CD8-positive, alpha-beta memory T cell (primary cell): ENCODE data around the gene BCL2L11. TPM values are rescaled to one million over a fixed set of nuclear protein-coding genes. Genes with fewer than 3 reads are reported as not detected.

ENCODE experiments used
- CTCF ChIA-PET: fragments of 350-600 bp; sonication (Branson Sonifier 250); formaldehyde crosslinking; loops from one replicate; lab custom pipeline; 2021; ENCODE audit warnings: antibody characterized with exemption; lab: Charles Lee
- POLR2A ChIA-PET: fragments of 350-600 bp; sonication (Branson Sonifier 250); formaldehyde crosslinking; loops from one replicate; lab custom pipeline; 2021; ENCODE audit warnings: antibody characterized with exemption; lab: Charles Lee
- DNase-seq, 5 donors: peaks; one replicate each; pipeline versions ENCODE4 v3.0.0 to v3.0.0-alpha.2; 2020 to 2022; ENCODE audit warnings: mixed read lengths in 1 of 5
- H3K27ac ChIP-seq: one replicate; pipeline ENCODE4 v1.7.0; 2013; ENCODE audit warnings: low read depth, mild to moderate bottlenecking, low read length, moderate library complexity
- H3K27me3 ChIP-seq: 2 replicates; pipeline ENCODE4 v1.7.0; 2013; ENCODE audit warnings: low read length, mild to moderate bottlenecking; ENCODE audit not compliant: insufficient read depth, poor library complexity, severe bottlenecking
- H3K36me3 ChIP-seq: 2 replicates; pipeline ENCODE4 v1.7.0; 2013; ENCODE audit warnings: mild to moderate bottlenecking, low read length, moderate library complexity; ENCODE audit not compliant: insufficient read depth
- H3K4me1 ChIP-seq: 2 replicates; pipeline ENCODE4 v1.7.0; 2013; ENCODE audit warnings: mild to moderate bottlenecking, low read length, moderate library complexity; ENCODE audit not compliant: insufficient read depth
- H3K4me3 ChIP-seq: 2 replicates; pipeline ENCODE4 v1.7.0; 2013; ENCODE audit warnings: mild to moderate bottlenecking, low read length
- H3K9me3 ChIP-seq: 2 replicates; pipeline ENCODE4 v1.7.0; 2013; ENCODE audit warnings: mild to moderate bottlenecking, low read length
- H3K27ac Mint-ChIP-seq, 8 donors: one replicate each; pipeline ENCODE4 v1.8.0; 2020 to 2021; ENCODE audit warnings: mixed read lengths in 8 of 8, mild to moderate bottlenecking in 6 of 8, inconsistent platforms in 3 of 8, moderate library complexity in 3 of 8
- H3K27me3 Mint-ChIP-seq, 2 donors: one replicate each; pipeline ENCODE4 v1.8.0; 2020 to 2021; ENCODE audit warnings: mixed read lengths in 2 of 2, mild to moderate bottlenecking in 1 of 2, moderate library complexity in 1 of 2
- H3K36me3 Mint-ChIP-seq, 3 donors: one replicate each; pipeline ENCODE4 v1.8.0; 2020 to 2021; ENCODE audit warnings: mixed read lengths in 3 of 3, inconsistent platforms in 1 of 3, mild to moderate bottlenecking in 1 of 3
- H3K4me1 Mint-ChIP-seq, 3 donors: one replicate each; pipeline ENCODE4 v1.8.0; 2020 to 2021; ENCODE audit warnings: mixed read lengths in 3 of 3, inconsistent platforms in 1 of 3, mild to moderate bottlenecking in 1 of 3
- H3K4me3 Mint-ChIP-seq, 7 donors: one replicate each; pipeline ENCODE4 v1.8.0; 2020 to 2021; ENCODE audit warnings: mixed read lengths in 7 of 7, mild to moderate bottlenecking in 6 of 7, moderate library complexity in 4 of 7, inconsistent platforms in 2 of 7
- H3K9me3 Mint-ChIP-seq, 5 donors: one replicate each; pipeline ENCODE4 v1.8.0; 2020 to 2022; ENCODE audit warnings: mixed read lengths in 5 of 5, mild to moderate bottlenecking in 3 of 5, moderate library complexity in 2 of 5, inconsistent platforms in 1 of 5
- polyA plus RNA-seq: library from polyadenylated mRNA; unstranded; fragments of 300-500 nt; fragmentation: Illumina TruSeq; gene quantifications from one replicate; pipeline ENCODE4 v1.2.3, GENCODE V29; 2021
- total RNA-seq, 2 experiments: library from RNA; stranded (reverse); gene quantifications; one replicate each; pipeline ENCODE4 v1.2.3, GENCODE V29; 2021

BCL2L11 gene
- total and polyA plus RNA-seq, 3 experiments from 2014 or later: 13.8 to 40.6 (median 36.6) TPM

- Histone ChIP-seq H3K27ac (no peak overlapping the region), H3K36me3 (peaks cover 8% of the 10 kb centered on the region), H3K4me1 (no peaks in the 10 kb centered on the region), H3K27me3 (no peaks in the 10 kb centered on the region), H3K9me3 (no peaks in the 10 kb centered on the region), H3K4me3 (no peak overlapping the region)
- Mint-ChIP-seq H3K27me3 (no peaks in the 10 kb centered on the region), H3K4me1 (peaks cover 6 to 12% (median 7%) of the 10 kb centered on the region in 3 donors), H3K27ac (no peak overlapping the region), H3K9me3 (no peaks in the 10 kb centered on the region), H3K4me3 (no peak overlapping the region), H3K36me3 (peaks cover 11 to 59% (median 16%) of the 10 kb centered on the region in 3 donors)
- no peak for DNase-seq
- ChIA-PET POLR2A (no interaction called here), CTCF (no interaction called here)
Observed at GRCh38 chr2:111139637-111140317, 19.1 kb downstream of the BCL2L11 start.

GRCh38 chr2:111140815-111141214 lies 20.1 kb downstream of the BCL2L11 start:
- Mint-ChIP-seq H3K27ac (no peak overlapping the region), H3K9me3 (no peaks in the 10 kb centered on the region), H3K36me3 (peaks cover 15 to 60% (median 16%) of the 10 kb centered on the region in 3 donors), H3K27me3 (no peaks in the 10 kb centered on the region), H3K4me1 (peaks cover 6 to 7% (median 7%) of the 10 kb centered on the region in 3 donors), H3K4me3 (no peak overlapping the region)
- ChIA-PET CTCF (no interaction called here), POLR2A (no interaction called here)
- Histone ChIP-seq H3K27me3 (no peaks in the 10 kb centered on the region), H3K36me3 (peaks cover 4% of the 10 kb centered on the region), H3K9me3 (no peaks in the 10 kb centered on the region), H3K27ac (no peak overlapping the region), H3K4me1 (no peaks in the 10 kb centered on the region), H3K4me3 (no peak overlapping the region)
- DNase-seq: no peak

GRCh38 chr2:111142101-111142500 lies 21.4 kb downstream of the BCL2L11 start:
- Mint-ChIP-seq H3K27ac (no peak overlapping the region), H3K27me3 (no peaks in the 10 kb centered on the region), H3K4me3 (no peak overlapping the region), H3K36me3 (peaks cover 13 to 55% (median 16%) of the 10 kb centered on the region in 3 donors), H3K4me1 (peaks cover 3 to 7% (median 5%) of the 10 kb centered on the region in 3 donors), H3K9me3 (no peaks in the 10 kb centered on the region)
- Histone ChIP-seq H3K4me3 (no peak overlapping the region), H3K9me3 (no peaks in the 10 kb centered on the region), H3K27ac (no peak overlapping the region), H3K4me1 (no peaks in the 10 kb centered on the region), H3K36me3 (peaks cover 4% of the 10 kb centered on the region), H3K27me3 (no peaks in the 10 kb centered on the region)
- no peak for DNase-seq
- CTCF ChIA-PET: no interaction called here
- POLR2A ChIA-PET: no interaction called here

DNA sequence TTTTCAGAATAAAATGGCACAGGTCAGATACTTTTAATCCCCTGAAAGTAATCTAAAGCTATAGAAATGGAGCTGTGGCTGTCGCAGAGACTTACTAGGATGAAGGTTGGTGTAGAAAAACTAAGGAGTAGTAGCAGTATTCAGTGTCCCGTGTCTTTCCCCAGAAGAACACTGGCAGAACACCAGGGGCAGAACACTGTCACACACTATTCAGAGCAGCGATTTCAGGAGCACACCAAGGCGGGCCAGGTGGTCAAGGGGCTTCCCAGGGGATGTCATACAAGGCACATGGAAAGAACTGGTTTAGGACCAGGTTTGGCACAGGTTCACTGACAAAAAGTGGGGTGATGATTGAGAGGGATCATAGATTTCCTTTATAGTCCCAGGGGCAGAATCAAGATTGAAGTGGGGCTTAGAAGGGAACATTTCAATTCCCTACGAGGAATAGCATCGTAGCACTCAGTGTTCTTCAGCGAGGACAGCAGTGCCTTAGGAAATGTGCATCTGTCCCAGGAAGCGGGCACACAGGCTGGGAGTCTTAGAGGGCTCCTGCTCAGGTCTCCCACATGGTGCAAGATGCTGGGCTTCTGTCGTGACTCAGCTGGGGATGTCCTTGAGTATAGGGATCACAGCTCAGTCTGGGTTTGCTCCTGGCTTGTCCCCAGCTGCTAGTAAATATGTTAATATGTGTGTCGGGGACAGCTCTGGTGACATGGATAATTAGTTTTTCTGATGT lies 22.6 kb downstream of the BCL2L11 start:
- Histone ChIP-seq H3K36me3 (peaks cover 4% of the 10 kb centered on the region), H3K4me3 (no peak overlapping the region), H3K27me3 (no peaks in the 10 kb centered on the region), H3K27ac (no peak overlapping the region), H3K4me1 (no peaks in the 10 kb centered on the region), H3K9me3 (no peaks in the 10 kb centered on the region)
- ChIA-PET POLR2A (no interaction called here), CTCF (interaction anchor here (1.6 kb wide), 1 partner anchor 312 kb away, joined by 4 read pairs; no protein-coding TSS in a partner anchor)
- no peaks in the 10 kb centered on the region for H3K9me3 Mint-ChIP-seq
- H3K27me3 Mint-ChIP-seq: no peaks in the 10 kb centered on the region
- peaks cover 11 to 49% (median 16%) of the 10 kb centered on the region in 3 donors for H3K36me3 Mint-ChIP-seq
- peak overlapping the region in 1 of 8 donors; percentile 86 for H3K27ac Mint-ChIP-seq
- H3K4me3 Mint-ChIP-seq: no peak overlapping the region
- peaks cover 4 to 10% (median 7%) of the 10 kb centered on the region in 3 donors for H3K4me1 Mint-ChIP-seq
- DNase-seq: no peak

DNA sequence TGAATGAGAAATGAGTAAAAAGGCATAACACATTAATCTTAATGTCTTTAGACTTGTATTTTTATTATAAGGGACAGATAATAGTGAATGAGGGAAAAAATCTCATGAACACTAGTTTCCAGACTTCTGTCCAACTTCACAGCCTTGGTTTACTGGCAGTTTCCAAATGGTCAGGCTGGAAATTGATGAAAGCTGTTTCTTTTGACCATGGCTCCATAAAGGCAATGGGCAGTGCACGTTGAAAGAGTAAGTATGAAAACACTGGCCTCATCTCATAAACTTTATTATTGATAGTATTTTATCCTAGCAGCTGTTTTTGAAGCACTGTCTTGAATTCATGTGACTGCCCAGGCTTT lies 23.1 kb downstream of the BCL2L11 start:
- Mint-ChIP-seq H3K27ac (no peak overlapping the region), H3K9me3 (no peaks in the 10 kb centered on the region), H3K4me1 (peaks cover 4 to 11% (median 7%) of the 10 kb centered on the region in 3 donors), H3K36me3 (peaks cover 10 to 44% (median 16%) of the 10 kb centered on the region in 3 donors), H3K4me3 (no peak overlapping the region), H3K27me3 (no peaks in the 10 kb centered on the region)
- Histone ChIP-seq H3K9me3 (no peaks in the 10 kb centered on the region), H3K4me1 (no peaks in the 10 kb centered on the region), H3K27ac (no peak overlapping the region), H3K4me3 (no peak overlapping the region), H3K27me3 (no peaks in the 10 kb centered on the region), H3K36me3 (peaks cover 4% of the 10 kb centered on the region)
- POLR2A ChIA-PET: no interaction called here
- DNase-seq: no peak
- CTCF ChIA-PET: interaction anchor here (1.6 kb wide), 1 partner anchor 311 kb away, joined by 4 read pairs; no protein-coding TSS in a partner anchor

- ChIA-PET POLR2A (no interaction called here), CTCF (interaction anchor here (1.2 kb wide), 1 partner anchor 25 kb away, joined by 3 read pairs; the partner anchor contains the start of gene BCL2L11)
- H3K9me3 ChIP-seq: no peaks in the 10 kb centered on the region
- Mint-ChIP-seq H3K4me3 (no peak overlapping the region), H3K27me3 (no peaks in the 10 kb centered on the region), H3K36me3 (peaks cover 8 to 36% (median 8%) of the 10 kb centered on the region in 3 donors), H3K4me1 (peaks cover 4 to 11% (median 7%) of the 10 kb centered on the region in 3 donors), H3K27ac (peak overlapping the region in 2 of 8 donors; percentile 17 to 27), H3K9me3 (no peaks in the 10 kb centered on the region)
- no peak for DNase-seq
- no peaks in the 10 kb centered on the region for H3K27me3 ChIP-seq
- no peak overlapping the region for H3K27ac ChIP-seq
- H3K36me3 ChIP-seq: no peaks in the 10 kb centered on the region
- H3K4me1 ChIP-seq: no peaks in the 10 kb centered on the region
- H3K4me3 ChIP-seq: no peak overlapping the region
Observed at GRCh38 chr2:111145103-111145760, 24.5 kb downstream of the BCL2L11 start.

- Mint-ChIP-seq H3K27me3 (no peaks in the 10 kb centered on the region), H3K27ac (no peak overlapping the region), H3K4me1 (peaks cover 4 to 11% (median 7%) of the 10 kb centered on the region in 3 donors), H3K4me3 (no peak overlapping the region), H3K9me3 (no peaks in the 10 kb centered on the region), H3K36me3 (peaks cover 1 to 36% (median 8%) of the 10 kb centered on the region in 3 donors)
- DNase-seq: no peak
- Histone ChIP-seq H3K36me3 (no peaks in the 10 kb centered on the region), H3K27ac (no peak overlapping the region), H3K4me1 (no peaks in the 10 kb centered on the region), H3K4me3 (no peak overlapping the region), H3K9me3 (no peaks in the 10 kb centered on the region), H3K27me3 (no peaks in the 10 kb centered on the region)
- CTCF ChIA-PET: no interaction called here
- POLR2A ChIA-PET: no interaction called here
Observed at GRCh38 chr2:111145951-111146350, 25.2 kb downstream of the BCL2L11 start.
